Ishikawa (cell line): ENCODE data around the gene SPX.

Experiments used
- CEBPB ChIP-seq: IDR thresholded peaks from 2 replicates; pipeline ENCODE4 v1.6.1; 2012
- CREB1 ChIP-seq: IDR thresholded peaks from 2 replicates; pipeline ENCODE4 v1.6.1; 2012; ENCODE audit warnings: low read depth
- EGR1 ChIP-seq: IDR thresholded peaks from 2 replicates; pipeline ENCODE4 v1.6.1; 2012
- EP300 ChIP-seq: IDR thresholded peaks from 2 replicates; pipeline ENCODE4 v1.6.1; 2012; ENCODE audit warnings: borderline replicate concordance
- FOXM1 ChIP-seq: IDR thresholded peaks from 2 replicates; pipeline ENCODE4 v1.6.1; 2012; ENCODE audit warnings: low read depth, borderline replicate concordance
- NFIC ChIP-seq: IDR thresholded peaks from 2 replicates; pipeline ENCODE4 v1.6.1; 2012
- RAD21 ChIP-seq: IDR thresholded peaks from 2 replicates; pipeline ENCODE4 v1.6.1; 2012; ENCODE audit warnings: low read depth
- REST ChIP-seq: IDR thresholded peaks from 2 replicates; pipeline ENCODE4 v1.6.1; 2012; ENCODE audit warnings: low read depth, mild to moderate bottlenecking
- TAF1 ChIP-seq: IDR thresholded peaks from 2 replicates; pipeline ENCODE4 v1.6.1; 2012; ENCODE audit warnings: low read depth, mild to moderate bottlenecking
- TCF12 ChIP-seq: IDR thresholded peaks from 2 replicates; pipeline ENCODE4 v1.6.1; 2012; ENCODE audit warnings: low read depth
- TEAD4 ChIP-seq: IDR thresholded peaks from 2 replicates; pipeline ENCODE4 v1.6.1; 2012
- USF1 ChIP-seq: IDR thresholded peaks from 2 replicates; pipeline ENCODE4 v1.6.1; 2012
- YY1 ChIP-seq: IDR thresholded peaks from 2 replicates; pipeline ENCODE4 v1.6.1; 2012; ENCODE audit warnings: low read depth
- ZBTB7A ChIP-seq: IDR thresholded peaks from 2 replicates; pipeline ENCODE4 v1.6.1; 2012; ENCODE audit warnings: low read depth
- TF ChIP-seq, protein P1 (sequence below): IDR thresholded peaks from 2 replicates; pipeline ENCODE4 v1.6.1; 2012

The SPX gene

GRCh38 chr12:21499765-21500164 is 26.3 kb upstream of the SPX start:
- TF ChIP-seq EP300 (no peak), CREB1 (no peak), YY1 (no peak), TEAD4 (no peak)
- TF ChIP-seq, protein P1, sequence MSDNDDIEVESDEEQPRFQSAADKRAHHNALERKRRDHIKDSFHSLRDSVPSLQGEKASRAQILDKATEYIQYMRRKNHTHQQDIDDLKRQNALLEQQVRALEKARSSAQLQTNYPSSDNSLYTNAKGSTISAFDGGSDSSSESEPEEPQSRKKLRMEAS: no peak

DNA sequence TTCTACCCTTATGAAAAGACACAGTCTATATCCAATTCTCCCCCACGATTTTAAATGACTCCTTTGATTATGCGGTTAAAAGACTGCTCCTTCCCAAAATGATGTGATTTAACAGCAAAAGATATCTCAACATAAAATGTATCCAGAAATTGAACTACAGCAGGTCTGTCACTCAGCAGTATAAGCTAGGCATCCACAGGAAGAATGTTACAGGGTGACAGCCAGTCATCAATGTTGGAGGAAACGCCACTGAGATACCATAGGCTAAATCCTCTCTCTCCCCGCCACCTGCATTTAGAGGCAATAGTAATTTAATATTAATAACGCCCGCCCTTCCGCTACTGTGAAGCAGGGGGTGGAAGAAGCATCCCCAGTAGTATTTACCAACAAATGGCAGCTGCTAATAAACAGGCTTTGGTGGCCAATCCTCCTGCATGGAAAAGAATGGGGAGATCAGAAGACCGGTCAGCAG is 25.3 kb upstream of the SPX start:
- no peak for TF ChIP-seq ZBTB7A
- TF ChIP-seq REST: no peak
- no peak for TF ChIP-seq EP300
- TF ChIP-seq EGR1: no peak
- no peak for TF ChIP-seq USF1
- no peak for TF ChIP-seq TCF12
- no peak for TF ChIP-seq NFIC
- no peak for TF ChIP-seq RAD21
- TF ChIP-seq, protein P1: no peak
- TF ChIP-seq TEAD4: no peak
- TF ChIP-seq TAF1: no peak

- TF ChIP-seq YY1: peak; percentile 61; the same call in 1 of the 2 replicates
- TF ChIP-seq TEAD4: no peak
- TF ChIP-seq TAF1: peak; percentile 92
- peak; percentile 35 for TF ChIP-seq TCF12
- 0 out of 2 replicates have a peak, but pooled peaks have one; percentile 27 for TF ChIP-seq USF1
- TF ChIP-seq CEBPB: no peak
- peak; percentile 80 for TF ChIP-seq EGR1
- no peak for TF ChIP-seq NFIC
- TF ChIP-seq ZBTB7A: peak; percentile 67
- TF ChIP-seq CREB1: peak; percentile 85
- TF ChIP-seq, protein P1: peak; percentile 99
Observed at GRCh38 chr12:21501258-21502163, 24.6 kb upstream of the SPX start, which contains the start of the genes GOLT1B and RECQL. TSS of gene GOLT1B (plus strand) at chr12:21501789. CDS start at chr12:21501924, 135 bp downstream. TSS of gene RECQL (minus strand) at chr12:21501635. CDS start at chr12:21499570, 2,065 bp downstream.

DNA sequence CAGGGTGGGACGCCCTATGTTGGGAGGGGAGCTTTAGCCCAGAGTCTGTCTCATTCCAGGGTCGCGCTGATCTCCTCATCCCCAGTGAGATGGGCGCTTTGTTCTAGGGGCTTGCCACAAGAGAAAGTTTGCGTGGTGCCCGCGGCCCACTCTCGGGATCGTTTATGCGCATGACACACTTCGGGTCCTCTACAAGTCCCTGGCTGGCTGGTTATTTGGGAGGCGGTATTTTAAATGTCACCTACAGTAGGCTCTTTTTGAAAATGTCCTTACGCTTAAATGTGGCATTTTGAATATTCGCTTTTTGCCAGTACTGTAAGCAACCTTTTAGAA is 24.0 kb upstream of the SPX start:
- TF ChIP-seq USF1: no peak
- no peak for TF ChIP-seq TAF1
- TF ChIP-seq, protein P1: no peak
- no peak for TF ChIP-seq CEBPB
- no peak for TF ChIP-seq TCF12
- TF ChIP-seq CREB1: no peak
- no peak for TF ChIP-seq ZBTB7A
- no peak for TF ChIP-seq TEAD4
- TF ChIP-seq REST: no peak
- no peak for TF ChIP-seq RAD21
- no peak for TF ChIP-seq YY1
- no peak for TF ChIP-seq NFIC

DNA sequence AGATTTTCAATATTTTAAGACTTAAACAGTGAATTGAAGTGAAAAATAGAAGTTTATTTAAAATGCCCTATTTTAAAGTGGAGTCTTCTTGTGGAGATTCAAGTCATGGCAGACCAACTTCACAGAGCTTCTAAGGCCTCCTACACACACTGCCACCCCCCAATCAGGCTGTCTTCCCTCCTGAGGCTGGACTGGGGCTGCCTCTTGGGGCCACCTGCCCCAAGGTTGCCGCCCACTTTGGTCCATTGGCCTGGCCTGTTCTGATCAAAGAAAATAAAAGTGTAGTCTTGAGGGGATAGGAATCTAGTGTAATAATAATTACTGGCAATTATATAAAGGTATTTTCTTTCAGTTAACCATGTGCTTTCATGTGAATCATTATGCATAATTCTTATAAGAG is 23.2 kb upstream of the SPX start:
- no peak for TF ChIP-seq TAF1
- TF ChIP-seq CREB1: no peak
- TF ChIP-seq ZBTB7A: no peak
- TF ChIP-seq EP300: no peak
- no peak for TF ChIP-seq FOXM1
- TF ChIP-seq NFIC: no peak
- no peak for TF ChIP-seq EGR1
- no peak for TF ChIP-seq TCF12
- no peak for TF ChIP-seq USF1
- no peak for TF ChIP-seq TEAD4
- no peak for TF ChIP-seq YY1
- TF ChIP-seq CEBPB: no peak
- no peak for TF ChIP-seq REST
- TF ChIP-seq RAD21: no peak
- TF ChIP-seq, protein P1: no peak
